Activated gamma-delta T cell treated with anti-CD3 and anti-CD28 coated beads, Interleukin-2, amount 50 U/mL, for 16 hours (primary cell): ENCODE data around the gene SHISAL1.
"Not testable (repeated sequence)": the region's sequence is repeated elsewhere in the genome, so short reads cannot be mapped to it uniquely, and the experiment has no call there.

Experiments used
- DNase-seq: peaks from one replicate; pipeline ENCODE4 v3.0.0-alpha.2; 2020; ENCODE audit warnings: low read depth

Gene SHISAL1

DNA sequence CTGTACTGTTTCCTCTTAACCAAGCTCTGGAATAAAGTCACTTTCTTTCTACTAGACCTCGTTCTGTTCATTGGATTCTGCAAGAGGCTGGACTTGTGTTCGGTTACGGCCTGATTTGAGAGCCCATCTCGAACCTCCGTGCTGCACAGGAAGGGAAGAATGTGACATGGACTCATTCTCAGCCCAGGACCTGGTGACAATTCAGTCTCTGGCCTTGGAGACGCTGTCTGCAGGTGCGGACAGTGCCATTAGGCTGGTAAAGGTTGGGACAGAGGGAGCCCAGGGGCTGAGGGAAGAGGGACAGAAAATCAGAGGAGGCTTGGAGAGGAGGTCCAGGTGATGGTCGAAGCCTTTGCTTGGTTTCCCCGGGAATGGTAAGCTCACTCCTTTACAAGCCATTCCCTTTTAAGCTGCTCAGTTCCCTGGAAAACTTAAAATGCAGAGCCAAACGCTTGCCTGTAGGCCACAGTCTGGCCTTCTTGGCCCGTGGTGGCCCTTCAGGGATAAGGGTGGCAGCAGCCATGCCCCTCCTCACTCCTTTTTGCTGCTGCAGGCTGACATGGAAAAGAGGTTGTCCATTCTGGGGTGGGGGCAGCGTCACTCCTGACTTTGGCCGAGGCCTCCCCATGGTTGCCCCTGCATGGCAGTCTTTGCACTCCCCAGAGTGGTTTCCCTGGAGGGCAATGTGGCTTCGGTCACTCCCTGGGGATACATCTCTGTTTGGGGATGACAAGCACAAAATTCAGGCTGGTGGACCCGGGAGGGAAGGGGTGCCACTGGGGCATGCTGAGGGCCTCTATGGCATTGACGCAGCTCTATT is 52.3 kb downstream of the SHISAL1 start:
- DNase-seq: no peak

DNA sequence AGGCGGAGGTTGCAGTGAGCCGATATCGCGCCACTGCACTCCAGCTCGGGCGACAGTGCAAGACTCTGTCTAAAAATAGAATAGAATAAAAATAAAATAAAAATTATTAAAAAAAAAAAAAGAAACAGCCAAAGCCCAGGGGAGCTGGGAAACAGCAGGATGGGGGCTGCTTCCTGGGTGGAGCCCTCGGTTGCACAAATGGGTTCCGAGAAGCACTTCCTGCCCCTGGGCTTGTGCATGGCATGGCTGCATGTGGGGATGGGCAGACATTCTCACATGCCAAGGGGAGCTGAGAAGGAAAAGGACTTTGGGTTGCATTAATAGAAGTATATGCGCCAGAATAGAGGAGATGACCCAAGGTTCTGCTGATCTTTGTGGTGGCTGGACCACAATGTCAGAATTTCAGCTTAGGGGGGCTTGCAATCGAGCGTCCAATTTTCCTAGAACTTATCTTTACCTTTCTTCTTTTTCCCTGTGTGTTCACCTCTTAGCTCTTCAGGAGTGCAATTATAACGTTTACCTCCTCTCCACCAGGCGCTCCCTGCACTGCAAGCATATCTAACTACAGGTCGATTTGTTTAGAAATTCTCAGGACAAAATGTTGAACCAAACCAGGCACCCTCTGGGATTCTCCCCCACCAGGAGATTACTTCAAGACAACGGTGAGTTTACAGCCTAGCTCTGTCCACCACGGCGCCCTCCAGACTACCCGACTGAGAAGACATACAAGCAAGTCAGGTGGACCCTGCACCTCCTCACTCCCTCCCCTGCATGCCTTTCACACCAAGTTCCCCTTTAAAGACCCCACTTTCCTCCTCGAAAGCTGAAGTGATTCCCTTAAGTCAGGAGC is 53.2 kb downstream of the SHISAL1 start:
- no peak for DNase-seq

DNA sequence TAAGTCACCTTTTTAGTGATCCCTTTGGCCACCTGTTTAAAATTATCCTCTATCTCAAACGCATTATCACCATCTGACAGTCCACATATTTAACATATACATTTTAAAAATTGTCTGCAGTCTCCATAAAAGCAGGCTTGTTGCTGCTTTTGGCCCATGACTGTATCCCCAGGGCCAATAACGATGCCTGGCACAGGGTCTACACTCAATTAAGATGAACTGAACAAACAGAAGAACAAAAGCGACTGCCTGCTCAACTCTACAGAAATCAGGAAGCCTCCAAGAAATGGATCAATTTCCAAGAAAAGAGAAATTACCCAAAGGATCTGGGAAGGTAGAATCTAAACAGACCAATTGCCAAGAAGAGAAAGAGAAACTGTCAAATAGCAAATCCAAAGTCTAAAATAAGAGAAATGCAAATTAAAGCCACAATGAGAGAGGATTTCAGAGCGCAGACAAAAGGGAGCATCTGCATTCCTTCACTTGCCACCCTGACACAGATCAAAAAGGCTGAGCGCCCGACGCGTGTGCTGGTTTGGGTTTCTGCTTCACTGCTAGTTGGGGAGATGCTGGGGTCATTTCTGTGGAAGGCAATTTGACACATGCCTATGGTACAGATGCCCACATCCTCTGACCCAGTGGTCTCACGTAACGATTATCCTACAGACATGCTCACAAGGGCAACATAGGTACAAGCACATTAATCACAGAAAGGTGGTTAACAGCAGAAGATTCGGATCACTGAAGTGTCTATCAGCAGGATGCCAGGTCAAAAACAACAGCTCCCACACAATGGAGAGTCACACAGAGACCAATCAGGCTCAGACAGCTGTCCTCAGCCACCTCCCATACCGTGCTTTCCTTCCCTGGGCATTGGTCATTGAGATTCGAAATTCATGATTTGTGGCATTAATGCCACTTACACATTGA is 55.9 kb downstream of the SHISAL1 start:
- no peak for DNase-seq

DNA sequence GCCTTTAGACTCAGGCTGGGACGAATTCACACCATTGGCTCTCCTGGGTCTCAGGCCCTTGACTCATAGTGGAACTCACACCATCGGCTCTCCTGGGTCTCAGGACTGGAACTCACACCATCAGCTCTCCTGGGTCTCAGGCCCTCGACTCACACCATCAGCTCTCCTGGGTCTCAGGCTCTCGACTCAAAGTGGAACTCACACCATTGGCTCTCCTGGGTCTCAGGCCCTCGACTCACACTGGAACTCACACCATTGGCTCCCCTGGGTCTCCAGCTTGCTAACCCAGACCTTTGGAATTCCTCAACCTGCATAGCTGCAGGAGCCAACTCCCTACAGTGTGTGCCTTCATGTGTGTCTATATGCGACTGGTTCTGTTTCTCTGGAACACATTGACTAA is 56.7 kb downstream of the SHISAL1 start:
- no peak for DNase-seq

DNA sequence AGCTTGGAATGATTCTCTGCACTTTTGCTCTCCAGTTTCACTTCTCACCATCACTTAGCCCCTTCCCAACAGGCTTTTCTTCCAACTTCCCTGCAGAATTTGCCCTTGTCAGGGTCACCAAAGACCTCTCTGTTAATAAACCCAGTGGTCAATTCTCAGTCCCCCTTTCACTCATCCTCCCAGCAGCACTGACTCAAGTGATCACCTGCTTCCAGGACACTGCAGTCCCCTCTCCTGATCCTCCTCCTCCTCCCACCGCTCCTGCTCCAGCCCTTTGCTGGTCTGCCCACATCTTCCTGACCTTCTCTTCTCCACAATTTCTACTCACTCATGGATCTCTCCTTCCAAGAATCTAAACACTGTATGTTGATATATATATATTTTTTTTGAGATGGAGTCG is 57.9 kb downstream of the SHISAL1 start:
- no peak for DNase-seq

DNA sequence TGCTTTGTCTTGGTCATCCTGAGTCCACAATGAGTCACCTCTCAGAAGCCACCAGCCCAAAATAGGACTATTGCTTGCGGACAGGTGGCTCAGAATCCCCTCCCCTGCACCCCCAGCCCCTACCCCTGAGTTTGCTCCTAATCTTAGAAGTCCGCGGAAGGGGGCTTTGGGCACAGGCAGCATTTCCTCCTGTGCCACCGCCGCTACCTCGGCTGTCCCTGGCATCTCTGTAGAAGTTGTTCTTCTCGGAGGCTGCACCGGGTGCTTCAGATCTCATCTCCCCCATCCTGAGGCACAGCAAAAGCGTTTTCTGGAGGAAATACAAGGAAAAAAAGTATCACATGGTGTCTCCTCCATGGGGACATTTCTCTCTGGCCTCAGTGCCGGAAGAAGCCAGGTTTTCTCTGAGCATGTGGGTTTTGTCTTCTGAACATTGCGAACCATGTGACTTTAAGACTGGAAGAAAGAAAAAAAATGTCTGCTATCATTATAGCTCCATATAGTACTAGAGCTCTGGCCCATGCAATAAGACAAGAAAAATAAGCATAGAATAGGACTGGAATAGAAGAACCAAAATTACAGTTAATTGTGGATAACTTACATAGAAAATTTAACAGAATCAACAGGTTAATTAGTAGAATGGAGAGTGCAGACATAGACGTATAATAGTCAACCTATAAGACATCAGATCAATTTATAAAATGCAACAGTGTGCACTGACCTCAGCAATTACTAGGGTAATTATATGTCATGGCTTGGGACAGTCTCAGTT is 63.2 kb downstream of the SHISAL1 start:
- no peak for DNase-seq

DNA sequence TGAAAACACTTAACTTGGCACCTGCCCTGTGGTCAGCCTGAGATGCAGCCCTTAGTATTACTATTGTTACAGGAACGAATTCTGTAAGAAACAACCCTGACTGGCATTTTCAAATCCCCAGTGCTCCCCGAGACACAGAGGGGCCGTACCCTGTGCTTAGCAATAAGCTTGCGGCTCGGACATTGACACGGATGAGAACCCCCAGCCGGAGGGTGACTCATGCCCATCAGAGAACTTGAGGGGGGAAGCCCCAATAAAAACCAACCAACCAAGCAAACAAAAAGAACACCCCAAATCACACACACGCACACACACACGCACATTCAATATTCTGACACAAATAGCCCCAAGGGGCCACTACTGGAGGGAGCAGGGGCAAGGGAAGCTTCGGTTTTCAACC is 63.8 kb downstream of the SHISAL1 start:
- DNase-seq: no peak

DNA sequence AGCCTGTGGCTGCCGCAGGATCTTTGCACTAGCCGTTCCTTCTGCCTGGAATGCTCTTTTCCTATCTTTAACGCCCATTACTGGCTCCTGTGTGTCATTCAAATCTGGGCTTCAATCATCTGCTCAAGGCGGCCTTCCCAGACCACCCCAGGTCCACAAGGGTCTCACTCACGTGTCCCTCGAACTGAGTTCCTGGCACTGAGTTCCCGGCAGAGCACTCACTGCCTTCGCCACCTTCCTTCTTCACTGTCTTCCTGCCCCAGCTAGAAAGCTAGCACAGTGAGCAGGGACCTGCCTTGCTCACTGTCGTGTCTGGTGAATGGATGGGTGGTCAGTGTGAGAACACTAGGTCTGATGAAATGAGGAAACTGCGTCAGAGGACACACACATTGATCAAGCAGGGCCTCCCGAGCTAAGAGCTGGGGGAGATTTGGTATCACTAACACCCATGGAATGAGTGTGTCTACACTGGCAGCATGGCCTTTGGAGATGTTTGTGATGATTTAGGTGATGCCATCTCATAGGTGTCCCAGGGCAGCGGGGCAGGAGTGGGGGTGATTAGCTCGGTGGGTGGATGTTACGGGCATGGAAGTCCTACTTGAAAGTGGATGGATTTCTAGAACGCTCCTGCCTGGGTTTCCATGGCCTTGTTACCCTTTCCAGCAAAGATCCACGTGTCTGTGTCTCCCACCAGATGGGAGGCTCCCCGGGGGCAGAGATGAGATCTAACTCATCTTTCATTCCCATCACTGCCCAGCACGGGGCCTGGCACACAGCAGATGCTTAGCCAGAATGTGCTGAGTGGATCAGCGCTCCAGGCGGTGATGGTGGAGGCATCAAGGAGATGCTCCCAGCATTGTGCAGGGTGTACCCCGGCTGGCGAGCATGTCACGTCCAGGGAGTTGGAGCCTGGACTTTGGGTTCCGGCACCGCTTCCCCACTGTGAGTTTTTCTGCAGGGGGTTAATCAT is 64.5 kb downstream of the SHISAL1 start:
- DNase-seq: no peak

DNA sequence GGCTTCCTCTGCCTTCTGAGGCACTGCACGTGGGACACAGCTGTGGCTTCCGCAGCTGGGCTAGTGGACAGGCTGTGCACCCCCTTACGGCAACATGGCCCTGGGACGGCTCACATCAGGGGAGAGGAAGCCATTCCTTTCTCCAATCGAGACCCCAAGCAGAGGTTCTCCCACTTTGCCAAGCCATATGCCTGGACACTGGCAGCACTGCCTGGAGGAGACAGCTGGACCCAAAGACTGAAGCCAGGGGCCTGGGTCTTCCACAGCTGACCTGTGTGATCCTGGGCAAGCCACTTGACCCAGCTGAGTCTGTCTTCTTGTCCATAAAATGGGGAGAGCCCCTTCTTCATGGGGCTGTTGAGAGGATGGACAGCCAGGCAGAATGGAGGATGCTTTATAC is 65.4 kb downstream of the SHISAL1 start:
- DNase-seq: no peak

DNA sequence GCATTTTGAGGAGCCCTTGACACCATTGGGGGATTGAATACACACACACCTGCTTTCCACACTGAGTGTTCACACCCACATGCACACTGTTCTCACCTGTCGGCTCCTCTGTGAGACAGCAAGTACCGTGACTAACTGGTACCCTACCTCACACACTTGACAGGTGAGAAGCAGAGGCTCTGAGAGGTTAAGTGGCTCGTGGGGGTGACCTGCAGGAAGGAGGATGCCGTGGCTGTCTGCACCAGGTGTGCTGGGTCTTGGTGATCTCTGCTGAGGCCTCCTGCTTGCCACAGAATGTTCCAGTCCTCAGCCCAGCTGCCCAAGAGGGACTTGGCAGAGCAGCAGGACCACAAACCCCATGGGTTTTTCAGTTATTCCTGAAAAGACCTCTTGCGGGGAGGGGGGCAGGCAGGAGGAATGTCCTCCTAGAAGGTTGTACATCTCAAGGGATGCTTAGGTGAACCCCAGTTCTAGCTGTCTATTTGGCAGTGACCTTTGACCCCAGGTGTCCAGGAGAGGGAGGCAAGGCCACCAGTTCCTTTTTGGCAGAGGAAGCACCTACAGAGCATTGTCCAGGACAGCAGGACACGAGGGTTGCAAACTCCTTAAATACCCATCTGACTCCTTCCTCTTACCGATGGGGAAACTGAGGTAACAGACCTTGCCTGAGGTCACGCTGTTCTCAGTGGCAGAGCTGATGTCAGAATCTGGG is 66.0 kb downstream of the SHISAL1 start:
- DNase-seq: no peak

DNA sequence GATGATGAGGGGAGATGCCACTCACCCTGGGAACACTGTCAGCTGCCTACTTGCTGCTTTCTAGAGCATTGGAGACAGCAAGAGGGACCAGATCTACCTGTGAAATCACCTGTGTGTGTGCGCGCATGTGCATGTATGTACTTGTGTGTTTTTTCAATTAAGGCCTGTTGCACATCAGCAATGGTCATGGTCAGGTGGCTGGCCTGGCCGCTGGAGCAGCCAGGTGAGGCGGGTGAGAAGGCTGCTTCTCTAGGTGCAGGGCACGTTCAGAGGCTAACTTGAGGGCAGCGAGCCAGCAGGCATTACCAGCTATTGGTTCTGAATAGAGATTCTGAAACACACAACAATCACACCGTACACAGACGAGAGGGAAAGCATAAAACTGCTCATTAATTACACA is 66.9 kb downstream of the SHISAL1 start:
- no peak for DNase-seq

DNA sequence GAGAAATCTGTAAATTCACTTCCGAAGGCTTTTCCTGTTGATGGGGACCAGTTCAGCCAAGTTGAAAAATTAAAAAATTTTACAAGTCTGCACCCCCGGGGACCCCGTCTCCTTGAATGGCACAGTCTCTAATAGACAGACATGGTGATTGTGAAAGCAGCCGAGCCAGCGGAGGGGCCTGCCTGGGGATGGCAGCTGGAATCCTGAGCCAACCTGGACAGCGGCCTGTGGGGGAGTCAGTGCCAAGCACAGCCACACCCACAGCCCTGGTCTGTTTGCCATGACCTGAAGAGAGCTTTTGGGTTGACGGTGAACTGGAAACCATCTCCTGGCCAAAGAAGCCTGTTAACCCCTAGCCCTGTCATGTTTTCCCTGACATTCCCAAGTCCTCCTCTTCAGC is 67.3 kb downstream of the SHISAL1 start:
- no peak for DNase-seq

DNA sequence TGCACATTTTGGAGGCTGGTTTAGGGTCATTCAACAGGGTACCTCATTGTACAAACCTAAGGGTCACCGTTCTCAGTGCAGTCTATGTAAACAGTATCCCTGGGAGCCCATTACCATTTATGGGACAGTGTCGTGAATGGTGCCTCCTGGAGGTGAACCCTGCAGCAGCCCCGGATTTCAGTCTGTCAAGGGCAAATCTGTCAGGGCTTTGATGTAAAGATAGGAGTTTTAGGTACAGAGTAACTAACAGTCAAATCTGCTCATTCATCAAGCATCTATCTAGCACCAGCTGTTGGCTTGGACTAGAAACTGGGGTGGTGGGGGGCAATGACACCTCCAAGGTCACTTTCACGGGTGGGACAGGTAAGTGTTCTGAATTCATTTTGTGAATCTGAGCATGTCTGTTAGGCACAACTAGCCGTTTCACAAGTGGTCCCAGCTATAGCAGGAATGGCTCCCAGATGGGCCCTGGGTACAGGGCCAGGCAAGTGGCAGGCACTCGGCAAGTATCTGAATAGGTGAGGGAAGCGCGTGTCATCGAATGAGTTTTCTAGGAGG is 68.4 kb downstream of the SHISAL1 start:
- DNase-seq: no peak

DNA sequence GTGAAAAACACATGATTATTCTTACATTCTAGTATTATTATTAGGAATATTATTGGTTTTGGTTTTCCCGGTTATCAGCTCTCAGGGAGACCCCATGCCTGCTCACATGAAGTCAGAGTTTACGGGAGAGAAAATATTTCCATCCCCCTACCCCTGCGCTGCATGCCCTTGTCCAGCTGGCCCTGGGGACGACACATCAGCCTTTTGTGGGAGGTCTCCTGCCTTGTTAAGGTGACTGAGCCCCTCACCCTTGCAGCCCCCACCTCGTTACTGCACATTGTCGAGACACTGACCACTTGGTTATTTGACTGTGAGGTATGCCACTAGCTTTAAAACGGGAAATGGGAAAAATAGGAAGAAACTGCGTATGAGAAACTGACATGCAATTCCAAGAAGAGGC is 69.0 kb downstream of the SHISAL1 start:
- no peak for DNase-seq

DNA sequence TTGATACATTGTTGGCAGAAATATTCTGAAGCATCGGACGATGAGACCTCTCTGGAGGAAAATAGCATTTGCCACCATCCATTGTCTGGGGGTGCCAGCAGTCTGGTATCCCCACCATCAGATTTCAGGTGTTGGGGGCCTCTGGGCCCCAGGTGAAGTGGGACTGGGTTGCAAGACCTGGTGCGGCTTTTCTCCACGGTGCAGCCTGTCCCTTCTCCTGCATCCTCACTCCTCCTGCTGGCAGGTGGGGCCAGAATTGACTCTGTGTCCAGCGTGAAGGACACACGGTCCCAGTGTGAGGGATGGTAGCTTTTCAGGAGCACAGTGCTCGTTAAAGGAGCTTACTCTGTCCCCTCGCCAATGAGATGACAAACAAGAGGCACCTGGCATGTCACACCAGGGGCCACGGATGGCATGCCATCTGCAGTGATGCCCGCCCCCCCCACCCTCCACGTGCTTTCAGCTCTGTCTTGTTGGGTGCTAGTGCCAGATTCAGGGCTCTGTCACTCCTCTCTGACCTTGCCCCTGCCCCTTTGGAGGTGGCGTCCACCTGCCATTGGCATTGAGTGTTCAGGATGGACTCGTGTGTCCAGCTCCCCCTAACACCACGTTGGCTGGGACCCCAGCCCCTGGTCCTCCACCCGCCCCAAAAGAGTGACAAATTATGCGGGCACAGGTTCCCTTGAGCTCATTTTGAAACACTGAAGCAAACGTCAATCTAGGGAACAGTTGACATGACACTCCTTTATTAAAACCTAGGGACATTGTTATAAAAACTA is 69.6 kb downstream of the SHISAL1 start:
- no peak for DNase-seq

DNA sequence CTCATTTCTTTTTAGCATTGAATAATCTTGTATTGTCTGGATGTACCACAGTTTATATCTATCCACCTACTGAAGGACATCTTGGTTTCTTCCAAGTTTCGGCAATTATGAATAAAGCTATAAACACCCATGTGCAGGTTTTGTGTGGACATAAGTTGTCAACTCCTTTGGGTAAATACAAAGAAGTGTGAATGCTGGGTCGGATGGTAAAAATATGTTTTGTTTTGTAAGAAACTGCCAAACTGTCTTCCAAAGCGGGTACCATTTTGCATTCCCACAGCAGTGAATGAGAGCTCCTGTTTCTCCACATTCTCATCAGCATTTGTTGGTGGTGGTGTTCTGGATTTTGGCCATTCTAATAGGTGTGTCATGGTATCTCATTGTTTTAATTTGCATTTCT is 71.6 kb downstream of the SHISAL1 start:
- DNase-seq: not testable (repeated sequence)

DNA sequence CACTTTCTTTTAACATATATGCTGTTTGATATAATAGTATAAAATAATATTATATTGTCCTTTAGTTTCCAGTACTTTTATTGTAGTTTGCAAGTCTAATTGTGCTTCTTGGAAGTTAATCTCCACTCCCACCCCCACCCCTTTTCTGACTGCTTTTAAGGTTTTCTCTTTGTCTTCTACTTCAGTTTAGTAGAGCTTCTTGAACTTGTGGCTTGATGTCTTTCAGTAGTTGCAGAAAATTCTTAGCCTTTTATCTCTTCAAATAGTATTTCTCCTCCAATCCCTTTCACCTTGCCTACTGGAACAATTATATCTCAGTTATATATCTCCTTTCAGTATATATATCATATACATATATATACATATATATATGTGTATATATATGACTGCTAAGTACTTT is 75.5 kb downstream of the SHISAL1 start:
- DNase-seq: no peak

DNA sequence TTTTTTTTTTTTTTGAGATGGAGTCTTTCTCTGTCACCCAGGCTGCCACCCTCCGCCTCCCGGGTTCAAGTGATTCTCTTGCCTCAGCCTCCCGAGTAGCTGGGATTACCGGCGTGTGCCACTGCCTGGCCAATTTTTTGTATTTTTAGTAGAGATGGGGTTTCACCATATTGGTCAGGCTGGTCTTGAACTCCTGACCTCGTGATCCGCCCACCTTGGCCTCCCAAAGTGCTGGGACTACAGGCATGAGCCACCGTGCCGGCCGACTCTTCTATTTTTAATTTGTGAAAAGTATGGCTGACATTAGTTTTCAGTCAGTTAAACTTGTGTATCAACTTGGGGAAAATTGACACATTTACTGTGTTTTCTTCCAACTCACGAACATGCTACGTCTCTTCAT is 78.4 kb downstream of the SHISAL1 start:
- DNase-seq: not testable (repeated sequence)

DNA sequence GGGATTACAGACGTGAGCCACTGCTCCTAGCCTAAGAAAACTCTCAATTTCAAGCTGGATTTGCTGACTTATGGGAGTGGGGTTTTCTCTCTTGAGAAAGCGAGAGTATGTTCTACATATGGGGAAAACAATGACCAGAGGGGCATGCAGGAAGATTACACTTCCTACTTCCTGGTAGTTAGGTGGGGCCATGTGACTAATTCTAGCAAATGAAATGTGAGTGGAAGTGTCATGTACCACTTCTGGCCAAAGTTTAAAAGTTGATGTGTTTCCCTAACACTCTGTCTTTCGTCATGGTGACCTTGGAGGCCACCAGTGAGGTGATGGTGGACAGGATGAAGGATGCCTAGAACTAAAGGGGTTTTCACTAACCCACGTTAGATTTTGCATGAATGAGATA is 81.5 kb downstream of the SHISAL1 start:
- no peak for DNase-seq
